H1 (cell line): ENCODE measurements around the gene TMC6. TPM values are rescaled to one million over a fixed set of nuclear protein-coding genes. Genes with fewer than 3 reads are reported as not detected.

Experiments
- CTCF ChIA-PET: fragments of 300-600 bp; sonication (Branson Sonifier 250); formaldehyde crosslinking; loops from one replicate; lab custom pipeline; 2021; ENCODE audit not compliant: partially characterized antibody; lab: Charles Lee
- POLR2A ChIA-PET: fragments of 300-600 bp; sonication (Branson Sonifier 250); formaldehyde crosslinking; loops from one replicate; lab custom pipeline; 2021; ENCODE audit warnings: inconsistent platforms; ENCODE audit not compliant: partially characterized antibody; lab: Charles Lee
- DNase-seq, 2 experiments: peaks; one replicate each; pipeline versions ENCODE4 v3.0.0 to v3.0.0-alpha.2; 2010 to 2022; ENCODE audit warnings: low spot score in 2 of 2, low read depth in 1 of 2, mixed read lengths in 1 of 2
- FAIRE-seq: peaks from 2 replicates; lab custom pipeline; 2011; peaks lifted over from hg19 to GRCh38; lab: Jason Lieb, UNC
- H2AFZ ChIP-seq: 2 replicates; pipeline ENCODE4 v1.8.1; 2012; ENCODE audit warnings: low read length, inconsistent platforms
- H2AK5ac ChIP-seq: 2 replicates; pipeline ENCODE4 v1.6.1; 2013; ENCODE audit warnings: low read depth, low read length
- H2BK120ac ChIP-seq: replicated peaks from 2 replicates; pipeline ENCODE3; 2013; ENCODE audit warnings: low read depth, low read length, inconsistent platforms
- H2BK12ac ChIP-seq: 2 replicates; pipeline ENCODE4 v1.6.1; 2013; ENCODE audit warnings: low read depth, low read length
- H2BK15ac ChIP-seq: 2 replicates; pipeline ENCODE4 v1.6.1; 2013; ENCODE audit warnings: low read length
- H2BK20ac ChIP-seq: 2 replicates; pipeline ENCODE4 v1.6.1; 2013; ENCODE audit warnings: low read length
- H2BK5ac ChIP-seq: 2 replicates; pipeline ENCODE4 v1.6.1; 2013; ENCODE audit warnings: low read depth, low read length
- H3K14ac ChIP-seq: 2 replicates; pipeline ENCODE4 v1.6.1; 2013; ENCODE audit warnings: inconsistent platforms; ENCODE audit not compliant: insufficient read length
- H3K18ac ChIP-seq: 2 replicates; pipeline ENCODE4 v1.6.1; 2013; ENCODE audit warnings: low read length; ENCODE audit errors: extremely low read depth
- H3K23ac ChIP-seq: 2 replicates; pipeline ENCODE4 v1.6.1; 2013; ENCODE audit warnings: inconsistent platforms; ENCODE audit not compliant: insufficient read length
- H3K23me2 ChIP-seq: 2 replicates; pipeline ENCODE4 v1.6.1; 2013; ENCODE audit warnings: low read depth, low read length
- H3K27ac ChIP-seq: 2 replicates; pipeline ENCODE4 v1.6.1; 2011; ENCODE audit warnings: low read depth, low read length, inconsistent platforms
- H3K27me3 ChIP-seq, 4 experiments: replicated peaks in 1 of 4; 1 replicate in 1 of 4; 2 replicates in 3 of 4; pipeline versions ENCODE4 v1.6.1 to v1.8.1; 2011 to 2013; ENCODE audit warnings: low read length in 3 of 4, mild to moderate bottlenecking in 3 of 4, inconsistent platforms in 2 of 4, mixed read lengths in 2 of 4, moderate library complexity in 1 of 4; ENCODE audit not compliant: control insufficient read depth in 3 of 4, insufficient read depth in 3 of 4; ENCODE audit errors: extremely low read depth in 1 of 4
- H3K36me3 ChIP-seq, 4 experiments: 2 replicates each; pipeline versions ENCODE4 v1.6.1 to v1.8.1; 2011 to 2013; ENCODE audit warnings: mild to moderate bottlenecking in 4 of 4, low read length in 3 of 4, moderate library complexity in 2 of 4, control low read depth in 1 of 4, inconsistent platforms in 1 of 4; ENCODE audit not compliant: insufficient read depth in 4 of 4, control insufficient read depth in 2 of 4
- H3K4ac ChIP-seq: replicated peaks from 2 replicates; pipeline ENCODE3; 2013; ENCODE audit warnings: low read length, low read depth, mixed read lengths, inconsistent platforms; ENCODE audit not compliant: insufficient read length
- H3K4me1 ChIP-seq, 4 experiments: replicated peaks in 1 of 4; 1 replicate in 1 of 4; 2 replicates in 3 of 4; pipeline versions ENCODE4 v1.6.1 to v1.8.1; 2011 to 2013; ENCODE audit warnings: low read length in 3 of 4, inconsistent platforms in 2 of 4, mixed read lengths in 1 of 4; ENCODE audit not compliant: insufficient read depth in 4 of 4, control insufficient read depth in 3 of 4
- H3K4me2 ChIP-seq, 2 experiments: 2 replicates each; pipeline versions ENCODE4 v1.6.1 to v1.8.1; 2011 to 2013; ENCODE audit warnings: low read depth in 2 of 2, low read length in 2 of 2, control low read depth in 1 of 2, inconsistent platforms in 1 of 2, mild to moderate bottlenecking in 1 of 2; ENCODE audit not compliant: insufficient read depth in 1 of 2
- H3K4me3 ChIP-seq, 4 experiments: fragments of 200-600, 300-600 bp in 1 of 4; sonication (generic), shearing (Covaris generic), sonication (Bioruptor Twin) in 1 of 4; 2 replicates each; pipeline versions ENCODE4 v1.5.1 to v1.8.1; 2011 to 2016; ENCODE audit warnings: low read length in 4 of 4, low read depth in 3 of 4, control low read depth in 2 of 4, inconsistent platforms in 2 of 4, mild to moderate bottlenecking in 2 of 4, mixed read lengths in 1 of 4, moderate library complexity in 1 of 4; ENCODE audit not compliant: insufficient read depth in 2 of 4; ENCODE audit errors: extremely low read depth in 1 of 4
- H3K56ac ChIP-seq: replicated peaks from 2 replicates; pipeline ENCODE3; 2013; ENCODE audit warnings: low read depth, mild to moderate bottlenecking, mixed read lengths, low read length, inconsistent platforms; ENCODE audit not compliant: insufficient read length
- H3K79me1 ChIP-seq: 2 replicates; pipeline ENCODE4 v1.6.1; 2013; ENCODE audit warnings: low read depth, low read length, control low read depth
- H3K79me2 ChIP-seq, 2 experiments: 2 replicates each; pipeline versions ENCODE4 v1.6.1 to v1.8.1; 2012 to 2013; ENCODE audit warnings: low read length in 2 of 2, mild to moderate bottlenecking in 2 of 2, inconsistent platforms in 1 of 2; ENCODE audit not compliant: insufficient read depth in 2 of 2, control insufficient read depth in 1 of 2
- H3K9ac ChIP-seq, 4 experiments: replicated peaks in 1 of 4; 1 replicate in 1 of 4; 2 replicates in 3 of 4; pipeline versions ENCODE4 v1.6.1 to v1.8.1; 2011 to 2013; ENCODE audit warnings: low read depth in 3 of 4, low read length in 3 of 4, control low read depth in 2 of 4, mild to moderate bottlenecking in 2 of 4, moderate library complexity in 2 of 4, inconsistent platforms in 1 of 4; ENCODE audit errors: extremely low read depth in 1 of 4
- H3K9me3 ChIP-seq, 2 experiments: 2 replicates each; pipeline versions ENCODE4 v1.6.1 to v1.8.1; 2012 to 2013; ENCODE audit warnings: mild to moderate bottlenecking in 2 of 2, moderate library complexity in 2 of 2, control low read depth in 1 of 2, inconsistent platforms in 1 of 2, low read depth in 1 of 2, low read length in 1 of 2, mixed read lengths in 1 of 2; ENCODE audit not compliant: insufficient read depth in 2 of 2
- H4K20me1 ChIP-seq, 2 experiments: replicated peaks in 1 of 2; 2 replicates each; pipeline versions ENCODE3 to v1.8.1; 2011 to 2013; ENCODE audit warnings: inconsistent platforms in 2 of 2, low read length in 2 of 2, mild to moderate bottlenecking in 1 of 2; ENCODE audit not compliant: insufficient read depth in 2 of 2, control insufficient read depth in 1 of 2
- H4K5ac ChIP-seq: 2 replicates; pipeline ENCODE4 v1.6.1; 2013; ENCODE audit warnings: low read length, low read depth, mixed read lengths, inconsistent platforms; ENCODE audit not compliant: insufficient read length
- H4K8ac ChIP-seq: 2 replicates; pipeline ENCODE4 v1.8.0; 2013; ENCODE audit warnings: mild to moderate bottlenecking, moderate library complexity, low read length, inconsistent platforms; ENCODE audit not compliant: insufficient read depth; ENCODE audit errors: extremely low read depth
- H4K91ac ChIP-seq: replicated peaks from 2 replicates; pipeline ENCODE3; 2013; ENCODE audit warnings: low read length, mixed read lengths, inconsistent platforms; ENCODE audit not compliant: insufficient read length
- BCL11A ChIP-seq, 2 experiments: IDR thresholded peaks; one replicate each; pipeline ENCODE4 v1.6.1; 2011; ENCODE audit warnings: low read depth in 2 of 2, low read length in 2 of 2, mild to moderate bottlenecking in 2 of 2
- KDM5A ChIP-seq: fragments of 200-600 bp; IDR thresholded peaks from 2 replicates; pipeline ENCODE4 v1.7.1; 2012; ENCODE audit warnings: mild to moderate bottlenecking, low read length, inconsistent platforms, mixed read lengths
- PHF8 ChIP-seq: fragments of 200-600 bp; sonication (generic); conservative IDR thresholded peaks from 2 replicates; pipeline ENCODE4 v1.7.1; 2012; ENCODE audit warnings: low read depth, mild to moderate bottlenecking, inconsistent platforms, low read length, moderate library complexity
- RAD21 ChIP-seq, 2 experiments: IDR thresholded peaks in 1 of 2; conservative IDR thresholded peaks in 1 of 2; 2 replicates each; pipeline ENCODE4 v1.6.1; 2011; ENCODE audit warnings: low read depth in 2 of 2, low read length in 2 of 2, improper control_type of control experiment in 1 of 2, inconsistent platforms in 1 of 2, mild to moderate bottlenecking in 1 of 2, moderate library complexity in 1 of 2
- RFX5 ChIP-seq: IDR thresholded peaks from 2 replicates; pipeline ENCODE4 v1.6.1; 2011; ENCODE audit warnings: low read depth, low read length, improper control_type of control experiment, borderline replicate concordance
- WGBS, 2 experiments: shearing (Covaris generic) in 1 of 2; methylation state at CpG; one replicate each; pipeline versions ENCODE4 v1.1.6 to v1.1.7; 2013 to 2015; ENCODE audit warnings: low lambda C conversion rate in 2 of 2, mixed read lengths in 2 of 2, inconsistent platforms in 1 of 2, low coverage in 1 of 2, missing lambda C conversion rate in 1 of 2; ENCODE audit not compliant: insufficient replicate concordance in 2 of 2, insufficient coverage in 1 of 2, insufficient read length in 1 of 2; ENCODE audit errors: extremely low coverage in 1 of 2, missing lambda C conversion rate in 1 of 2; 5-methylcytosine and 5-hydroxymethylcytosine counted together
- polyA plus RNA-seq, 7 experiments: library from polyadenylated mRNA; depleted of rRNA in 3 of 7; stranded (reverse) in 5 of 7; unstranded in 2 of 7; fragments of >200 nt in 5 of 7; fragments of 200-250 nt in 2 of 7; gene quantifications; 1 replicate in 5 of 7; 2 replicates in 1 of 7; 4 replicates in 1 of 7; pipeline versions ENCODE4 v1.2.1 to v1.2.3, GENCODE V29; 2011 to 2013; ENCODE audit warnings: missing spikeins in 2 of 7, mixed read lengths in 2 of 7
- total RNA-seq: library from RNA; stranded (reverse); fragmentation: NEBNext Ultra II Directional; extraction: Animal tissue kit (Norgen Biotek cat#: 25700); gene quantifications from 2 replicates; pipeline ENCODE4 v1.2.1, GENCODE V29; 2021
- TF ChIP-seq, protein P1 (sequence below), 3 experiments: IDR thresholded peaks; 1 replicate in 2 of 3; 2 replicates in 1 of 3; pipeline versions ENCODE4 v1.5.1 to v1.6.1; 2011; ENCODE audit warnings: low read length in 3 of 3, mild to moderate bottlenecking in 3 of 3, inconsistent platforms in 2 of 3, low read depth in 1 of 3, moderate library complexity in 1 of 3; ENCODE audit not compliant: insufficient read depth in 1 of 3; ENCODE audit errors: control extremely low read depth in 1 of 3

The TMC6 gene
- total and polyA plus RNA-seq, 2 of the 8 experiments (the other 6 are each of a cell fraction or from before 2014, with no cell fraction given): 39.4 to 77.6 TPM

DNA sequence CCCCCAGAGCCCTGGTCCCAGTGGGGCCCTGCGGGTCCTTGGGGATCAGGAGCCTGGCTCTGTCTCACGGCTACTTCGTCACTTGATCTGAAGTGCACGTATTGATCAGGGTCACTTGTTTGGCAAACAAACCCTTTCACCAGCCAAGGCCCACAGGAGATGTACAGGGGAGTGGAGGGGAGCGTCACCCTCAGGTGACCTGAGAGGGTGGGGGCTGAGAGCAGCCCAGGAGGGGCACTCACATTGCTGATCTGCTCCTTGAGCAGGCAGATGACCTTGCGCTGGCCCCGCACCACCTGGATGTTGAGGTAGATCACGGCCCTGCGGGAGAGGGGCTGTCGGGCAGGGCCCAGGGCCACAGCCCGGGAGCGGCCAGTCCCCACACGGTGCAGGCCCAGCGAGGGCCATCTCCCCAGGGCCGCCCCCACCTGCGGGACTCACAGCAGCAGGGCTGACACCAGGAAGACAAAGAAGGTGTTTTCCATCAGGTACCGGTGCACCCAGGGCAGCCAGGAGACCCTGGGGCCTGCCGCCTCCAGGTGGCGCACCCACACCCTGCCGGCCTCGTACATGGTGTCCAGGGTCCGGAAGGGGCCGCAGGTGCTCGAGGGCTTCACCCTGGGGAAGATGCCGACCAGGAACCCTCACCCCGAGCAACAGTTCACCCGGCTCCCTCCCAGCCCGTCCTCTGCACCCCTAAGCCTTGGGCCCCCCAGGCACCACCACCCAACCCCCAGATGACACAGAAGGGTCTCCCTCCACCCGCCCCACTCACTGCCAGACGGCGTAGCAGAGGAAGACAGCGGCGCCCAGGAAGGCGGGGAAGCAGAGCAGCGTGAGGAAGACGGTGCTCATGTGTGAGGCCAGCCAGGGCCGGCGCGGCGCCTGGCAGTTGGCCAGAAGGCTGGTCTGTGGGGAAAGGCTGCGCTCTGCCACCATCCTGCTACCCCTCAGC, 11.3 kb downstream of the TMC6 start:
- H2AK5ac ChIP-seq: no peak overlapping the region
- no peak overlapping the region for H3K56ac ChIP-seq
- no peaks in the 10 kb centered on the region for H3K9me3 ChIP-seq
- H4K91ac ChIP-seq: no peak overlapping the region
- no peak overlapping the region for H2BK15ac ChIP-seq
- CTCF ChIA-PET: interaction anchor here (0.7 to 11.4 kb wide), 6 partner anchors 16 to 41 kb away, joined by 3 to 122 read pairs (median 6); no protein-coding TSS in a partner anchor
- POLR2A ChIA-PET: interaction anchor here (1.1 to 1.6 kb wide), 4 partner anchors 11 to 20 kb away, joined by 3 to 4 read pairs (median 4); partner anchors contain the start of gene TMC6
- no peak overlapping the region for H3K4me2 ChIP-seq
- H4K5ac ChIP-seq: no peak overlapping the region
- H3K27me3 ChIP-seq: no peaks in the 10 kb centered on the region
- no peak for TF ChIP-seq PHF8
- TF ChIP-seq, protein P1, sequence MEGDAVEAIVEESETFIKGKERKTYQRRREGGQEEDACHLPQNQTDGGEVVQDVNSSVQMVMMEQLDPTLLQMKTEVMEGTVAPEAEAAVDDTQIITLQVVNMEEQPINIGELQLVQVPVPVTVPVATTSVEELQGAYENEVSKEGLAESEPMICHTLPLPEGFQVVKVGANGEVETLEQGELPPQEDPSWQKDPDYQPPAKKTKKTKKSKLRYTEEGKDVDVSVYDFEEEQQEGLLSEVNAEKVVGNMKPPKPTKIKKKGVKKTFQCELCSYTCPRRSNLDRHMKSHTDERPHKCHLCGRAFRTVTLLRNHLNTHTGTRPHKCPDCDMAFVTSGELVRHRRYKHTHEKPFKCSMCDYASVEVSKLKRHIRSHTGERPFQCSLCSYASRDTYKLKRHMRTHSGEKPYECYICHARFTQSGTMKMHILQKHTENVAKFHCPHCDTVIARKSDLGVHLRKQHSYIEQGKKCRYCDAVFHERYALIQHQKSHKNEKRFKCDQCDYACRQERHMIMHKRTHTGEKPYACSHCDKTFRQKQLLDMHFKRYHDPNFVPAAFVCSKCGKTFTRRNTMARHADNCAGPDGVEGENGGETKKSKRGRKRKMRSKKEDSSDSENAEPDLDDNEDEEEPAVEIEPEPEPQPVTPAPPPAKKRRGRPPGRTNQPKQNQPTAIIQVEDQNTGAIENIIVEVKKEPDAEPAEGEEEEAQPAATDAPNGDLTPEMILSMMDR (IDR thresholded peaks at IDR 0.05; ENCODE audit: control extremely low read depth in 1 of 3, insufficient read depth in 1 of 3, low read depth in 1 of 3, low read length in 3 of 3): peak; percentile 68 to 84 (median 75)
- TF ChIP-seq RAD21 (IDR thresholded peaks at IDR 0.05 in 1 of 2, conservative IDR thresholded peaks at IDR 0.05 in 1 of 2; ENCODE audit: low read depth in 2 of 2, low read length in 2 of 2): peak; percentile 52 to 70
- TF ChIP-seq RFX5: no peak
- no peak for TF ChIP-seq BCL11A (IDR thresholded peaks at IDR 0.05; ENCODE audit: low read depth in 2 of 2, low read length in 2 of 2)
- TF ChIP-seq KDM5A: no peak
- DNase-seq: peak in 1 of 2 experiments; percentile 85
- no peak overlapping the region for H2BK120ac ChIP-seq
- H3K4ac ChIP-seq: no peak overlapping the region
- H3K14ac ChIP-seq: no peak overlapping the region
- no peak overlapping the region for H2BK12ac ChIP-seq
- H3K79me2 ChIP-seq: no peaks in the 10 kb centered on the region
- no peak overlapping the region for H3K18ac ChIP-seq
- no peak for FAIRE-seq
- no peak overlapping the region for H2AFZ ChIP-seq
- H3K23me2 ChIP-seq: no peaks in the 10 kb centered on the region
- peaks cover 4 to 8% of the 10 kb centered on the region in 2 experiments for H4K20me1 ChIP-seq
- no peak overlapping the region for H3K9ac ChIP-seq
- H3K36me3 ChIP-seq: peaks cover 0 to 8% (median 2%) of the 10 kb centered on the region in 4 experiments; a peak in 3 of 8 replicates
- no peak overlapping the region for H2BK5ac ChIP-seq
- no peak overlapping the region for H3K27ac ChIP-seq
- no peak overlapping the region for H3K23ac ChIP-seq
- WGBS, 2 experiments: 91% methylated on average over 37 of the region's 41 CpGs; no CpG with 5 or more reads in 1 of the 2 experiments
- no peaks in the 10 kb centered on the region for H3K79me1 ChIP-seq
- H4K8ac ChIP-seq: peak overlapping the region; percentile 81
- H2BK20ac ChIP-seq: no peak overlapping the region
- no peaks in the 10 kb centered on the region; a peak in 1 of 7 replicates for H3K4me1 ChIP-seq
- no peak overlapping the region for H3K4me3 ChIP-seq
